GM19099 (cell line): ENCODE measurements around the gene RPP14.

ENCODE experiments used
- POLR2A ChIP-seq: IDR thresholded peaks from 3 replicates; pipeline ENCODE4 v1.6.1; 2011; ENCODE audit warnings: low read depth; ENCODE audit not compliant: insufficient read length; ENCODE audit errors: extremely low read depth

Gene RPP14

GRCh38 chr3:58366699-58367098 is 60.7 kb downstream of the RPP14 start:
- no peak for TF ChIP-seq POLR2A

GRCh38 chr3:58369038-58369437 is 63.0 kb downstream of the RPP14 start:
- TF ChIP-seq POLR2A = no peak
